Memory B cell (primary cell): ENCODE data around the gene ZCCHC17.
A peak's percentile ranks its signal among the peaks of the same experiment; 100 is the strongest.

Experiments used
- ATAC-seq: fragments of 150-1000 bp; cut with Tn5 transposase; 2 replicates; pipeline ENCODE4 v1.10.0; 2021; ENCODE audit warnings: low read depth, mild to moderate bottlenecking, moderate library complexity
- DNase-seq, 2 donors: peaks; one replicate each; pipeline ENCODE4 v3.0.0; 2022; ENCODE audit warnings: low spot score in 2 of 2
- H3K27ac Mint-ChIP-seq: one replicate; pipeline ENCODE4 v1.8.0; 2022; ENCODE audit warnings: mild to moderate bottlenecking, moderate library complexity, mixed read lengths
- H3K27me3 Mint-ChIP-seq: one replicate; pipeline ENCODE4 v1.8.0; 2022; ENCODE audit warnings: mixed read lengths
- H3K36me3 Mint-ChIP-seq: one replicate; pipeline ENCODE4 v1.8.0; 2022; ENCODE audit warnings: mild to moderate bottlenecking, mixed read lengths
- H3K4me1 Mint-ChIP-seq: one replicate; pipeline ENCODE4 v1.8.0; 2022; ENCODE audit warnings: mixed read lengths
- H3K4me3 Mint-ChIP-seq: one replicate; pipeline ENCODE4 v1.8.0; 2022; ENCODE audit warnings: mild to moderate bottlenecking, moderate library complexity, mixed read lengths
- H3K9me3 Mint-ChIP-seq: one replicate; pipeline ENCODE4 v1.8.0; 2022; ENCODE audit warnings: mixed read lengths

The ZCCHC17 gene

DNA sequence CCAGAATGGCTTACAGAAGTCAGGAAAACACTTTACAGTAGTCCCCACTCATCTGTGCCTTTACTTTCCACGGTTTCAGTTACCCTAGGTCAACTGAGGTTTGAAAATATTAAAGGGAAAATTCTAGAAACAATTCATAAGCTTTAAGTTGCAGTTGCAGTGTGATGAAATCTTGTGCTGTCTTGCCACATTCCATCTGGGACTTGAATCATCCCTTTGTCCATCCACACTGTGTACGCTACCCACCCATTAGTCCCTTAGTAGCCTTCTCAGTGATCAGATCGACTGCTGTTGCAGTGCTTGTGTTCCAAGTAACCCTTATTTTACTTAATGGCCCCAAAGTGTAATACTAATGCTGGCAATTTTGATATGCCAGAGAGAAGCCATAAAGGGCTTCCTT lies 30.5 kb downstream of the ZCCHC17 start:
- Mint-ChIP-seq H3K4me1 (no peaks in the 10 kb centered on the region), H3K27me3 (no peaks in the 10 kb centered on the region), H3K4me3 (no peak overlapping the region), H3K27ac (peak overlapping the region; percentile 45), H3K36me3 (peaks cover 11% of the 10 kb centered on the region), H3K9me3 (no peaks in the 10 kb centered on the region)
- DNase-seq (no peak), ATAC-seq (no peak)

DNA sequence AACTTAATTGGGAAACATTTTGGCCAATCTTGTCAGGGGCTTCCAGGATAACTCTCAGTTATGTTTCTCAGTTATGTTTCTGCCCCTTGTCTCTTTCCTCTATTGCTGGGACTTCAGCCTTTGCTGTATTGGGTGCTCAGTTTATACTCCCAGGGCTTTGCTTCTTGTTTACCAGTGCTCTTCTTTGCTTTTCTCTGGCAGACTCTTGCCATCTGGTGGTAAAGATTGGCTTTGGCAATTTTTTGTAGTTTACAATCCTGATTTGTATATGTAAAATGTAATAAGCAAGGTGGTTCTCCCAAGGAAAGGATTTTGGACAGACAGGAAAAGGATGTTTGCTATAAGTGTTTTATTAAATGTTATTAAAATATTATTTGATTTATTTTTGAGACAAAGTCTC lies 38.2 kb downstream of the ZCCHC17 start:
- Mint-ChIP-seq H3K4me3 (no peak overlapping the region), H3K4me1 (peaks cover 7% of the 10 kb centered on the region), H3K27me3 (no peaks in the 10 kb centered on the region), H3K36me3 (peaks cover 16% of the 10 kb centered on the region), H3K9me3 (no peaks in the 10 kb centered on the region), H3K27ac (no peak overlapping the region)
- ATAC-seq (no peak), DNase-seq (no peak)

DNA sequence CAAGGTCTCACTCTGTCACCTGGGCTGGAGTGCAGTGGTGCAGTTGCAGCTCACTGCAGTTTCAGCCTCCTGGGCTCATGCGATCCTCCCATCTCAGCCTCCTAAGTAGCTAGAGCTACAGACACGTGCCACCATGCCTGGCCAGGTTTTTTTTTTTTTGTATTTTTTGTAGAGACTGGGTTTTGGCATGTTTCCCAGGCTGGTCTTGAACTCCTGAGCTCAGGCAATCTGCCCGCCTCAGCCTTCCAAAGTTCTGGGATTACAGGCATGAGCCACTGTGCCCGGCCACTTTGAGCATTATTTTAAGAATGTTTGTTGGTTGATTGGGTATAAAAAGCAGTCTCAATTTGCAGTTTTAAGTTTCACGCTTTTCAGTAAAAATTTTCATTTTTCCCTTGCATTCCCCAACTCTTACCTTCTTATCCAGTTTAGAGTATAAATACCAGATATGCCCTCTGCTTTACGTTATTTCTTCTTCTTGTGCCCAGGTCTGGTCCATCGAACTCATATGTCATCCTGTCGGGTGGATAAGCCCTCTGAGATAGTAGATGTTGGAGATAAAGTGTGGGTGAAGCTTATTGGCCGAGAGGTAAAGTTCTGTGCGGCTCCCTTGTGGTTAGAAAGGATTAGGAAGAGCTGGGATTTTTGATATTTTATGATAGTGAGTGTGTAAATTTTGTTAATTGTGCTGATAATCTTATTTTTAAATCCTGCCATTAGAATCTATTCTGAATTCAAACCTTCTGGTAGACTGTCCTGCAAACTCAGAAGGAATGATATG lies 40.0 kb downstream of the ZCCHC17 start:
- H3K27ac Mint-ChIP-seq: no peak overlapping the region
- no peak overlapping the region for H3K4me3 Mint-ChIP-seq

DNA sequence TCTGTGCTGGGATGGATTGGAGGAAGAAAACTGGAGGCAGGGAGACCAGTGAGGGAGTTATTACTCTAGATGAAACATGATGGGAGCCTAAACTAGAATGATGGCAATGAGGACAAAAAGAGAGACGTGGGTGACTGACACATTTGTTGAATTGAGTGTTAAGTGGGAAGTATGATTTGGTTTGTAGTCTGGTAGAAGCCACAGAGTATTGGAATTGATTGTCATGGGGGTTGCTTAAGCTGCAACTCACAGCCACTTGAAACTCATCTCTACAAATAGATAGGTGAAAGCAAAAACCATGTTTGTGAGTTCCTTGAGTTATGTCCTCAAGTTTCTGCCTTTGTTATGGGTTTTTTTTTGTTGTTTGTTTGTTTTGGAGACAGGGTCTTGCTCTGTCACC lies 47.7 kb downstream of the ZCCHC17 start:
- peaks cover 9% of the 10 kb centered on the region for H3K4me1 Mint-ChIP-seq
- ATAC-seq (no peak), DNase-seq (no peak)
- H3K36me3 Mint-ChIP-seq: peaks cover 18% of the 10 kb centered on the region
- H3K27me3 Mint-ChIP-seq: no peaks in the 10 kb centered on the region
- no peak overlapping the region for H3K4me3 Mint-ChIP-seq
- no peak overlapping the region for H3K27ac Mint-ChIP-seq
- no peaks in the 10 kb centered on the region for H3K9me3 Mint-ChIP-seq

More for the DNA sequence above, 40.0 kb downstream of the ZCCHC17 start:
- ATAC-seq (no peak), DNase-seq (no peak)
- Mint-ChIP-seq H3K36me3 (peaks cover 11% of the 10 kb centered on the region), H3K4me1 (peaks cover 7% of the 10 kb centered on the region), H3K9me3 (no peaks in the 10 kb centered on the region), H3K27me3 (no peaks in the 10 kb centered on the region)

DNA sequence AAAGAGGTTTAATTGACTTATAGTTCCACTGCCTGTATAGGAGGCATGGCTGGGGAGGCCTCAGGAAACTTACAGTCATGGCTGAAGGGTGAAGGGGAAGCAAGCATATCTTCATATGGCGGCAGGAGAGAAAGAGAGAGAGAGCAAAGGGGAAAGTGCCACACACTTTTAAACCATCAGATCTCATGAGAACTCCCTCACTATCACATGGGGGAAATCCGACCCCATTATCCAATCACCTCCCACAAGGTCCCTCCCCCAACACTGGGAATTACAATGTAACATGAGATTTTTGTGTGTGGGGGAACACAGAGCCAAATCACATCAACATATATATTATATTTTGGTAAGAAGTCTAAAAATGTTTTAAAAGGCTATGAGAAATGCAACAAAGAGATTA lies 48.8 kb downstream of the ZCCHC17 start:
- ATAC-seq: no peak
- no peak for DNase-seq

DNA sequence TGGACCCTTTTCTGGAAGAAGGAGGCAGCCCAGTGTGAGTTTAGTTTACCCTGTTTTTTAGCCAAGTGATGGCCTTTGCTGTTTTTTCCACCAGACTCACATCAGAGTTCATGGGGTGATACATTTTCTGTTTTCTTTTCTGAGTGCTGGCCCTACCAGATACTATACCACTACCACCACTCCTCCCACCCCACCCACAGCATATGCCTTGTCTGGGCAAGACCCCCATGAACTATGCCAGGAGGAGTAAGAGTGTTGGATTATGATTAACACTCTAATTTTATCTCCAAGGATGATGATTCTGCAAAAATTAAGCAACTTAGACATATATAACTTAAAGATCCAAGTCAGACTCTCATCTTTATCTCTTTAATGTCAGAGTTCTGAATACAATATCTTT lies 50.0 kb downstream of the ZCCHC17 start:
- H3K27ac Mint-ChIP-seq: peak overlapping the region; percentile 23
- H3K27me3 Mint-ChIP-seq: no peaks in the 10 kb centered on the region
- peaks cover 29% of the 10 kb centered on the region for H3K36me3 Mint-ChIP-seq
- H3K4me3 Mint-ChIP-seq: no peak overlapping the region
- no peaks in the 10 kb centered on the region for H3K9me3 Mint-ChIP-seq
- no peak for DNase-seq
- peaks cover 11% of the 10 kb centered on the region for H3K4me1 Mint-ChIP-seq
- no peak for ATAC-seq

More for the DNA sequence above, 48.8 kb downstream of the ZCCHC17 start:
- Mint-ChIP-seq H3K4me3 (no peak overlapping the region), H3K9me3 (no peaks in the 10 kb centered on the region), H3K36me3 (peaks cover 21% of the 10 kb centered on the region), H3K27ac (no peak overlapping the region), H3K27me3 (no peaks in the 10 kb centered on the region), H3K4me1 (peaks cover 9% of the 10 kb centered on the region)

DNA sequence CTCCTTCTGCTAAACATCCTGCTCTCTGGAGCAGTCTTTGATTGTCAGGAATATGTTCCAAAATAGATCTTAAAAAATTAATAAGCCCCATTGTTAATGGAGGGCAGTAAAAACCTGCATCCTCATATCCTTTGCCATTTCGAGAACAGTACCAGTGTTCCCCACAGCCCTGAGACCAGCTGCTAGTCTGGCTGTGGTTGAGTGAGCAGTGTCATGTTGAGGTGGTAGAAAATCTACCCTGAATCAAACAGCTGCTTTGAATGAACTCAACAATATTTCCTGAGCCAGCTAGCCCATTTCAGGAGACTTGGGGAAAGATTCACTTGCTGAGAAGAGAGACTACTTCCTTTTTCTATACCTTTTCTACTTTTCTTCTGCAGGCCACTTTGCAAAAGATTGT lies 51.6 kb downstream of the ZCCHC17 start:
- Mint-ChIP-seq H3K4me3 (no peak overlapping the region), H3K27me3 (no peaks in the 10 kb centered on the region), H3K36me3 (peaks cover 41% of the 10 kb centered on the region), H3K4me1 (peaks cover 11% of the 10 kb centered on the region), H3K9me3 (no peaks in the 10 kb centered on the region), H3K27ac (peak overlapping the region; percentile 69)
- DNase-seq (no peak), ATAC-seq (peak; percentile 84)

DNA sequence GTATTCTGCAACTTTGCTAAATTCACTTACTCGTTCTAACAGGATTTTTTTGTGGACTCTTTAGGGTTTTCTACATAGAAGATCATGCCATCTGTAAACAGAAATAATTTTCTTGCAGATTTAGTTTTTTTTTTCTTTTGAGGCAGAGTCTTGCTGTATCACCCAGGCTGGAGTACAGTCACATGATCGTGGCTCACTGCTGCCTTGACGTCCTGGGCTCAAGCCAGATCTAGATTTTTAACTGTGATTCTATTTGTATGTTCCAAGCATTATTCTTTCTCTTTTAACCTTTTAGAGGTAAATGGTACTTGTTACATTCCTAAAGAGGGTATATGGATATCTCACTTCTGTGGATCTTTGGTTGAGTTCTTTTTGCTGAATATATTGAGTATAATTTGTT lies 57.5 kb downstream of the ZCCHC17 start:
- Mint-ChIP-seq H3K36me3 (peaks cover 61% of the 10 kb centered on the region), H3K4me1 (peaks cover 3% of the 10 kb centered on the region), H3K4me3 (no peak overlapping the region), H3K27ac (no peak overlapping the region), H3K9me3 (no peaks in the 10 kb centered on the region), H3K27me3 (no peaks in the 10 kb centered on the region)
- no peak for ATAC-seq
- DNase-seq: no peak

DNA sequence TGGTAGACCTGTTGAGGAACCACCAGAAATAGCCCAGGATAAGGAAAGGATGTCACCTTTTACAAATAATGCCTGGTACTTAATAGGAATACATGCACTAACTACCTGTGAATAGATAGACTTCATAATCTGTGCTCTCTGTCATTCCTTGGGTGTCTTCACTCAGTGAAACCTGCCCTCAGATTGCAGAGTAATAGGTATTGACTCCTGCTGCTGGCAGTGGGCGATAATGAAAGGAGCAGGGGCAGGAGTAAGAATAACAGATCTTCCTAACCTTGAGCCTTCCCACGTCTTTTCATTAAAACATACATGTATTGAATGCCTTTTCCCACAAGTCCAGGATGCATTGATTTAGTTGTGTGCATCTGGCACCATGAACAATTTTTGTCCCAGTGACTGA lies 59.6 kb downstream of the ZCCHC17 start:
- ATAC-seq (no peak), DNase-seq (no peak)
- peaks cover 3% of the 10 kb centered on the region for H3K4me1 Mint-ChIP-seq
- H3K36me3 Mint-ChIP-seq: peaks cover 58% of the 10 kb centered on the region
- no peaks in the 10 kb centered on the region for H3K27me3 Mint-ChIP-seq
- no peak overlapping the region for H3K4me3 Mint-ChIP-seq
- no peak overlapping the region for H3K27ac Mint-ChIP-seq
- H3K9me3 Mint-ChIP-seq: no peaks in the 10 kb centered on the region

DNA sequence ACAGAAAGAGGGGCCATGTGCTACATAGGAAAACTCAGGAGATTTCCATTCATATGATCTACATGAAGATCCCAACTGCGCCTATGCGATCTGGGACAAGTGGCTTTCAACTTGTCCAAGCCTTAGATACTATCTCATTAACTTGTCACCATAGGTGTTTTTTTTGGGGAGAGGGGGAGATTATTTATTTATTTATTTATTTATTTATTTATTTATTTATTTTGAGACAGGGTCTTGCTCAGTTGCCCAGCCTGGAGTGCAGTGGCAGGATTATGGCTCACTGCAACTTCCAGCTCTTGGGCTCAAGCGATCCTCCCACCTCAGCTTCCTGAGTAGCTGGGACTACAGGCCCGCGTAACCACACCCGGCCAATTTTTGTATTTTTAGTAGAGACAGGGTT lies 64.8 kb downstream of the ZCCHC17 start:
- no peaks in the 10 kb centered on the region for H3K9me3 Mint-ChIP-seq
- no peaks in the 10 kb centered on the region for H3K4me1 Mint-ChIP-seq
- ATAC-seq (no peak), DNase-seq (no peak)
- peaks cover 46% of the 10 kb centered on the region for H3K36me3 Mint-ChIP-seq
- H3K4me3 Mint-ChIP-seq: no peak overlapping the region
- no peak overlapping the region for H3K27ac Mint-ChIP-seq
- no peaks in the 10 kb centered on the region for H3K27me3 Mint-ChIP-seq

DNA sequence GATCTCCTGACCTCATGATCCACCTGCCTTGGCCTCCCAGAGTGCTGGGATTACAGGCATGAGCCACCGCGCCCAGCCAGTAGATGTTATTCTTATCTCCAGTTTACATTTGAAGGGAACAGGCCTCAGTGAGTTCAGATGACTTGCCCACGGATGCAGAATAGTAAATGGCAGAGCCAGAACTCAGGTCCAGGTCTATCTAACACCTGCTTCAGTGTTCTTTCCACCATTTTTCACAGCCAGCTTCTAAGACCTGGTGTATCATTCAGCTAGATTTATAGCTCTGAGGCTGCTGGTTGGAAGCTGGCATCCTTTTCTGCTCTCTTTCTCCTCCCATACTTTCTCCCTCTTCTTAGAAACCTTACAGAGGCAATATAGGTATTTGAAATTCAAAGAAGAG lies 65.2 kb downstream of the ZCCHC17 start:
- Mint-ChIP-seq H3K27me3 (no peaks in the 10 kb centered on the region), H3K9me3 (no peaks in the 10 kb centered on the region), H3K27ac (no peak overlapping the region), H3K36me3 (peaks cover 44% of the 10 kb centered on the region), H3K4me3 (no peak overlapping the region), H3K4me1 (no peaks in the 10 kb centered on the region)
- ATAC-seq: no peak
- no peak for DNase-seq

DNA sequence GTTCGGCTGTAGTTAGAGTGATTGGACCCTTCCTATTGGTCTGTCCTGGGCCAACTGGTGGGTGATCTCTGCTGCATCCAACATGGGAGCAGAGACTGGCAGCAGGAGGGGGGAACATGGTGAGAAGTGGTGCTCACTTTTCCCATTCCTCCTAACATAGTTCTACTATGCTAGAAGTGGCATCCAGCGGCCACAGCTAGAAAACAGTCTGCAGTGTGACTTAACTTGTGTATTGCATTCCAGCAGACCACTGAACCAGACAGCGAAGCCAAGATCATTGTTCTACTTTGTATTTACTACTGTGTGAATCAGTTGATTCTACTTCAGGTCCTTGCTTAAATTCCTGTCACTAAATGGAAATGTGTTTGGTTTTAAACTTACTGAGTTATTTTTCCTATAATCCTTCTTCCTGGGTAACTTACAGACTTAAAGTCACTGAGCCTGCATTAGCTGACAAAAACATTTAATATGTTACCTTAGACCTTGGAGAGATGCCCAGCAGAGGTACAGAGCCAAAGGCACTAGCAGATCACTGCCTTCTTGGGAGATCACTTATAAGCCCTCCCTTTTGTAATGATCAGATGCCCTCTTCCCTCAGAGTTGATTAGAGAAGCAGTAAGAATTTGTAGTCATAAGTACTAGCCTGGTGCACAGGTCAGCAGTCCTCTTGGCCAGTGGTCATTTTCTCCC lies 67.9 kb downstream of the ZCCHC17 start:
- H3K4me1 Mint-ChIP-seq: no peaks in the 10 kb centered on the region
- no peak overlapping the region for H3K4me3 Mint-ChIP-seq
- ATAC-seq (no peak), DNase-seq (no peak)
- no peaks in the 10 kb centered on the region for H3K27me3 Mint-ChIP-seq
- H3K27ac Mint-ChIP-seq: no peak overlapping the region
- H3K9me3 Mint-ChIP-seq: no peaks in the 10 kb centered on the region
- peaks cover 32% of the 10 kb centered on the region for H3K36me3 Mint-ChIP-seq

DNA sequence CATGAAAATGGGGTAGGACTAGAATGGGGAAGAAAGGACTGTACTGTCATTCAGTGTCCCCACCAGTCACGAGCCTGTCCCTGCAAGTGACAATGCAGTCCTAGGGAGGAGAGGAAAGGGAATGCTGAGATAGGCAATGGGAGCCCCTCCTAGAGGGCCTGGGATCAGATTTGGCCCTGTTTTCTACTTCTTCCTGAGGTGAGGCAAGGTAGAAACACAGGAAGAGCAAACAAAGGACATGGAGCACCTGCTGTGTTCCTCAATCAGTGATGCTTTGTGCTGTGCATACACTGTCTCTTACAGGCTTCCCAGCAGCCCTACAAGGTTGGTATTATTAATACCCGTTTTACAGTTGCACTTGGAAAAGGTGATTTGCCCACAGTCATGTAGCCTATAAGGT lies 70.0 kb downstream of the ZCCHC17 start:
- Mint-ChIP-seq H3K4me1 (no peaks in the 10 kb centered on the region), H3K27me3 (no peaks in the 10 kb centered on the region), H3K36me3 (peaks cover 25% of the 10 kb centered on the region), H3K9me3 (no peaks in the 10 kb centered on the region), H3K27ac (no peak overlapping the region), H3K4me3 (no peak overlapping the region)
- no peak for DNase-seq
- no peak for ATAC-seq

DNA sequence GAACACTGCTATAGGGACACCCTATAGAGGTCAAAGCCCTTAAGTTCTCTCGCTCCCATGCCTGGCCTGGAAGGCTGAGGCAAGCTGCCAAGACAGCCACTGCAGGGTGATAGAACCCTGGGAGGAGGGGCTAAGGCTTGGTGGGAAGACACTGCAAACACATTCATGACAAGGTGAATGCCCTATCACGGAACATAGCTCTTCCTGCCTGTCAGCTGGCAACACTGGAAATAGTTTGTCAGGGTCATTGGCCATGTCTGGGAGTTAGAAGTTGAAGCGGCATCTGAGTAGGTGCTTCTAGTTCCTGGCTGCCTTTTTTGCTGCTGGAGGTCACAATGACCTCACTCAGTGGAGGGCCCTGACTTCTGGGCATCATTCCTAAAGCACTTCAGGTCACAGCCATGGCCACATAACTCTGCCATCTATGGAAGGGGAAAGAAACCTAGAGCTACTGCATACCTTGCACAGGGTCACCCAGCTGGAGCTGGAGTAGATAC lies 71.8 kb downstream of the ZCCHC17 start:
- Mint-ChIP-seq H3K36me3 (peaks cover 23% of the 10 kb centered on the region), H3K27ac (no peak overlapping the region), H3K4me1 (peaks cover 5% of the 10 kb centered on the region), H3K4me3 (no peak overlapping the region), H3K9me3 (no peaks in the 10 kb centered on the region), H3K27me3 (no peaks in the 10 kb centered on the region)
- DNase-seq (no peak), ATAC-seq (no peak)
